ENCODE results near the gene ZNF827.
A peak's percentile ranks its signal among the peaks of the same experiment; 100 is the strongest.

Gene ZNF827, protein sequence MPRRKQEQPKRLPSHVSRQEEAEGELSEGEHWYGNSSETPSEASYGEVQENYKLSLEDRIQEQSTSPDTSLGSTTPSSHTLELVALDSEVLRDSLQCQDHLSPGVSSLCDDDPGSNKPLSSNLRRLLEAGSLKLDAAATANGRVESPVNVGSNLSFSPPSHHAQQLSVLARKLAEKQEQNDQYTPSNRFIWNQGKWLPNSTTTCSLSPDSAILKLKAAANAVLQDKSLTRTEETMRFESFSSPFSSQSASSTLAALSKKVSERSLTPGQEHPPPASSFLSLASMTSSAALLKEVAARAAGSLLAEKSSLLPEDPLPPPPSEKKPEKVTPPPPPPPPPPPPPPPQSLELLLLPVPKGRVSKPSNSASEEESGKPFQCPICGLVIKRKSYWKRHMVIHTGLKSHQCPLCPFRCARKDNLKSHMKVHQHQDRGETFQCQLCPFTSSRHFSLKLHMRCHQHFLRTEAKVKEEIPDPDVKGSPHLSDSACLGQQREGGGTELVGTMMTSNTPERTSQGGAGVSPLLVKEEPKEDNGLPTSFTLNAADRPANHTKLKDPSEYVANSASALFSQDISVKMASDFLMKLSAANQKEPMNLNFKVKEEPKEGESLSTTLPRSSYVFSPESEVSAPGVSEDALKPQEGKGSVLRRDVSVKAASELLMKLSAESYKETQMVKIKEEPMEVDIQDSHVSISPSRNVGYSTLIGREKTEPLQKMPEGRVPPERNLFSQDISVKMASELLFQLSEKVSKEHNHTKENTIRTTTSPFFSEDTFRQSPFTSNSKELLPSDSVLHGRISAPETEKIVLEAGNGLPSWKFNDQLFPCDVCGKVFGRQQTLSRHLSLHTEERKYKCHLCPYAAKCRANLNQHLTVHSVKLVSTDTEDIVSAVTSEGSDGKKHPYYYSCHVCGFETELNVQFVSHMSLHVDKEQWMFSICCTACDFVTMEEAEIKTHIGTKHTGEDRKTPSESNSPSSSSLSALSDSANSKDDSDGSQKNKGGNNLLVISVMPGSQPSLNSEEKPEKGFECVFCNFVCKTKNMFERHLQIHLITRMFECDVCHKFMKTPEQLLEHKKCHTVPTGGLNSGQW

DNA sequence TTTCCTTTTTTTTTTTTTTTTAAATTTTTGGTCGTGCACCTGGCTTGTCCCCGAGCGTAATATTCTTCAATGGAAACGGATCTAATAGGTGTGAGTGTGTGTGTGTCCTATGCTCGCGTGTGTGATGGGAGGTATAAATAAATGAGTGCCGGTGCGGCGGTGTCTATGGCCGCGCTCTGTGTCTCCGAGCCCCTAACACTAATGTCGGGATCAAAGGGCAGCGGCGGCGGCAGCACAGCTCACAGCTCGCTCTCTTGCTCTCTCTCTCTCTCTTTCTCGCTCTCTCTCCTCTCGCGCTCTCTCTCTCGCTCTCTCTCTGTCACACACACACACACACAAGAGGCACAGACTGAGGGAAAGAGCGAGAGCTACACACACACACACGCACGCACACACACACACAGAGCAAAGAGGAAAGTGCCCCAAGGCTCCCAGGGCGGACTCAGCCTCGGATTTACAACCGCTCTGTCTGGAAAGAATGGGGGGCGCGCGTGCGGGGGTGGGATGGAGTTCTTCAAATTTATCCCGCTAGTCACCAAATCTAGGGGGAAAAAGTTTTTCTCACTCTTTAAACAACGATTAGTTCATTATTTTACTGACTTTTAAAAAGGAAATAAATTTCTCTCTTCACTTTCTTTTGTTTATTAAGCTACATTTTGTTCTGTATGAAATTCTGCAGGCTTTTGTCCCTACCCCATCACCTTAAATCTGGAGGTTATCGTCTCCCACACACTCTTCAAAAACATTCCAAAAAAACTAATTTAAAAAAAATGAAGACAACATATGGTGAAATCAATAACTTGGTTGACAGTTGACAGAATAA, at the start of gene ZNF827:
TSS of gene ZNF827 (minus strand) at position 206 of the 823 bp plus-strand sequence. CDS start 416 bp downstream, outside the sequence.
- peak; percentile 48 for DNase-seq

DNA sequence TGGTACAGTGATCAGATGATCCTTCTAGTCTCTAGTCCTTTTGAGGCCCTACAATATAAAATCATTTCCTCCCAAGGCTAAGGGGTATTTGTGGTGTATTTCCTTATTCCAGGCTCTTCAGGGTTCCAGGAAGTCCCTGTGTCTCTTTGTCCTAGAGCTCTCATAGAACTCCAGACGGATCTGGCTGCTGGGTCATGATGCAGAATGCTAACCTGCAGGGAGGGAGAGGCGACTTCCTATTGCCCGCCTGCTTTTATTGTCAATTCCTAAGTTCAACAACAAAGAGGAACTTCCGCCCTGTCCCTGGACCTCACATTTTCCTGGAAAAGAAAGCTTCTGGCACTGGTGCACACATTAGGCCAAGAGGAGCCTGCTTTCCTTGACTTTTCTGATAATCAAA, 45.9 kb upstream of the ZNF827 start:
- DNase-seq, result no peak

DNA sequence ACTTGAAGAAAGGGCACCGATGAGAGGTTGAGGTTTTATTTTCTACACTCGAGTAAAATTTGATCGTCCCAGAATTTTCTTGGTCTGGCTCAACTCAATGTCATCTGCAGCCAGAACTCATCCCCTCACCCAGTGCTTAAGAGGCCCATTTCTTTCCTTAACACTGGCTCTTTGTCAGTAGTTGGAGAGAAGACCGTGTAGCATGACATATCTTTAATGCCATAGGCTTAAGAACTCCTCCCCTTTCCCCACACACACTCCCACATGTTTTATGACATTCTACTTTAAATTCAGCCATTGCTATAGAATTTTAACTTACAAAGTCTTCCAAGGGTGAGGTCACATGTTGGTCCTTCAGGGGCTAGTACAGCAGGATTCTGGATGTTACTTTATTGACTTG, 44.2 kb upstream of the ZNF827 start:
- no peak for DNase-seq

DNA sequence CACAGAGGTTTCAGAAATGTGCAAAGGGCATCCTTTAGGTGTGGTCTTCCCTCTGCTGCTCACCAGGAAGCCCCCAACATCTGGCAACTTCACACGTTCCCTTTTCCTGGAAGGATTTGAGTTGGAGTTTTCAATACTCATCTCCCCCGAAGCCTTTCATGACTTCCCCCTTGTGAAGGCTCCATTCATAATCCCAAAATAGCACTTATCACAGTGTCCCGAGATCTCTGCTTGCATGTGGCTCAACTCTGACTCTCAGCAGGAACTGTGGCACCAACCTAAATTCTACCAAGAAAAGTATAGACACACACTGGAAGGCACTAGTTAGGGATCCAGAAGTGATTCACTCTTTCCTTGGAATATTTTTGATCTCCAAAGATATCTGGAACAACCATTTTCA, 40.5 kb upstream of the ZNF827 start:
- DNase-seq, result no peak

DNA sequence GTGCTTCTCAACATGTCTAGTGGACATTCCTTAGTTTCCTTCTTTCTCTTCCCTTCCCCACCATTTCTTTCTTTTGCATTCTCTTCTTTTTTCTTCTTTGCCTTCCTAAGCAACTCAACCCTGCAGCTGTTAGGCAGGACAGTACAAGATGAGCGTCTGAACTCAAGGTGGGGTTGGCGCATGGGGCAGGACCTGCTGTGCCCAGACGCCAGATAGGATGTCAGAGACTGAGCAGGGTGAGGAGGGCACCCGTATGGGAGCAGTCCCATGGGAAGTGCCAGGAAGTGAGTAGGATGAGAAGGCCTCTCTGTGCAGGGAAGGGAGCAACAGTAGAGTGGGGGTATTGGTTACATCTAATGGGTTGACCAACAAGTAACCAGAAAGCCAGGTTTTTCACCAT, 38.1 kb upstream of the ZNF827 start:
- DNase-seq, result no peak

DNA sequence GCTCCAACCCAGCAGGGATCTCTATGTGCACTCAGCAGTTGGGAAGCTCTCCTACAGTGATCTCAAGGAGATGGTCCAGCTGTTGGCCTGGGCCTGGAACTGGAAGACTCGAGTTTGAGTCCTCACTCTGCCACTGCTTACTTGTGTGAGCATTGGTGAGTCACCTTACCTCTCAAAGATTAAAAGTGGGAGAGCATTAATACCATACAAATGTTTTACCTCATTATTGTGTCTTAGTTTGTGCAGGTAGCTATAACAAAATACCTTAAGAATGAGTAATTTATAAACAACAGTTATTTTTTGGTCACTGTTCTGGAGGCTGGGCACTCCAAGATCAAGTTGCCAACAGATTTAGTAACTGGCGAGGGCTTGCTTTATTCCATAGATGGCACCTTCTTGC, 21.4 kb upstream of the ZNF827 start:
- DNase-seq, result no peak

DNA sequence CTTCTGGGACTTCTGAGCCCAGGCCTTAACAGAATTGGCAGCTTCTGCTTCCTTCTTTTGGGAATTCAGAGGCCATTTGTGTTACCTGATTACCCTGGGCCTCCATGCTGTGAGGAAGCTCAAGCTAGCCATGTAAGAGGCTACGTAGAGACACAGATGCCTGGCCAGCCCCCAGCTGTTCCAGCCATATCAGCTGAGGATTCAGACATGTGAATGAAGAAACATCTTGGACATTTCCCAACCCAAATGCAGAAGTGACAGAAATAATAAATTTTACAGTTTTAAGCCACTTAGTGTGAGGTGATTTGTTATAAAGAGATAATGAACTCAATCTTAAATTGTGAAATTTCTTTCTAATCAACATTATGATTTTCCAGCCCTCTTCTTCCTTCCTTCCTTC, 18.7 kb upstream of the ZNF827 start:
- DNase-seq, result no peak

DNA sequence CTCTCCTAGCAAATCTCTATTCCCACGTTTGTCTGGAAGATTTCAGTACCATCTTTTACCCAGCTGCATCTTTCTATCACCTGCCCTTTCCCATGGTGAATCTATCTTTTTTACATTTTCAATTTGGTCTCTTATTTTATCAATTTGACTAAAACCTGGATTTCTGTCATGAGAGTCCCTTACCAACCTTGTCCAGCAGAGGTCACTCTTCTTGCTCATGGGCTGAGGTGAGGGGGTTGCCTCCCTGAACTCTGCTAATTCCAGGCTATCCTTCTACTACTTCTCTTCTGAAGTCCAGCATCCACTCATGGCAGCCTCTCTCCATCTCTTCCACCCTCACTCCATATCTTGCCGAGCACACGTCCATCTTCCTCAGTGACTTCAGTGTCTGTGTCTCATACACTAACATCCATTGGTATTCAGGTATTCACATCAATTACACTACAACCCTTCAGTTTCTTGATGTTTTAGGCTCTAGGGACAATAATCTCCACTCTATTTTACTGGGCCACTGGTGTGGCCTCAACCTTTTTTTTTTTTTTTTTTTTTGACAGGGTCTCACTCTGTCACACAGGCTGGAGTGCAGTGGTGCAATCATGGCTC, 17.8 kb upstream of the ZNF827 start:
- peak; percentile 33 for DNase-seq

DNA sequence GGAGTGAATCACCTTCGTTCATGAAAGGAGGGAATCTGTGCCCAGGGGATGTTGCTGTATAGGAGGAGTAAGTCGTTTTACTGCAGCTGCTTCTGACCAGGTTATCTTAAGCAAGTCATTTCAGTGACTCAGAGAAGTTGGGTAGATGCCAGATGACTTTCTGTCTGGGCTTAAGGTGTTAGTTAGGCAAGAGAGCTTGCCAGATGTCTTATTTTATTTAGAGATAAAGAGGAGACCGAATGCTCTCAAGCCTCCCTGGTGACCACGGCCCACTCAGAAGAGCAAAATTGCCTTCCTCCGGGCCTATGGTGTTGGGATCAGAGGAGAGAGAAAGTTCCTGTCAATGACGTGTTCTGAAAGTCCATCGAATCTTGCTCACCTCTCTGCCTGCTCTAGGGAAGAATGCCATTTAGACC, 16.3 kb upstream of the ZNF827 start:
- DNase-seq, result peak; percentile 64

DNA sequence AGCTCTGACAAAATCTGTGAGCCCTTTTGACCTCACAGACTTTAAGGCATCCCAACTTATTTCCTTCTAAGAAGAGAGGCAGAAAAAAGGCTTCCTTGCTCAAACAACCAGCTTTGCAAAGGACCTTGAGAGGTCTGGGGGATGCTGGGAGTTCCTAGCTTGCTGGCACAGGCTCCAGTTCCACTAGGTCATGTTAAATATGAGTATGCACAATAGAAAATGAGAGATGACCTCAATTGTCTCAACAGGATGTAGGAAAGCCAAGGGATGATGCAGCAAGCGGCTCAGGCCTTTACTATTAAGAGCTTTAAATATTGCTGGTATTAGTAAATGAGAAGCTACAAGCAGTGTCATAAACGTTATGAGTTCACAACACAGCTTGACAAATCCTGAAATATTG, 13.3 kb upstream of the ZNF827 start:
- no peak for DNase-seq

DNA sequence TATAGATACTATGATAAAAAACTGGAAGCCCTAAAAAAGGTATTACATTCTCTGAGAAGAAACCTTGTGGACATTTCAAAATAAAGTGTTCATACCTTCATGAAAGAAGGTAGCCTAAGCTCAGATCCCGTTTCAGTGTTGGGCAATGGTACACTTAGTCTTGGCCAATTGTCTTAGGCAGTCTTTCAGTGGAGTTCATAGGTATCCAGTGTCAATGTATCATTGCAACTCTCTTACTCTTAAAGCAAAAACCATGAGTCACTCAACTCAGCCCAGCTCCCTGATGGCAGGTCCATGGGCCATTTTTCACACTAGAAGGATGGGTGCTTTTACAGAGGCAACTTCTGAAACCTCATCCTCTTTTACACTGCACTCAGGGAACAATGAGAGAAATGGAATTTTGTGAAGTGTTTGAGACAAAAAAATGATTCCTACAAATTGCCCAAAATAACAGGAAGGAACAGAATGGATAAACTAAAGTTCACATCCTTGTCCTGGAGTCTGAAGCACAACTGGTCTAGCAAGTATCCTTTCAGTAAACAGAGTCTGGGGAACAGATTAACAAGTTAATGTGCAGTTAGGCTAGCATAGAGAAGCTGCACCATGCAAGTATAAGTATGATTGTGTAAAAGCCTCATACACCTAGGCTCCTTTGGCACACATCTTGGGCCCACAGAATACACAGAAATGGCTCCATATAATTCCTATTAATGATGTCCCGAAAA, 7.0 kb upstream of the ZNF827 start:
- DNase-seq, result no peak

DNA sequence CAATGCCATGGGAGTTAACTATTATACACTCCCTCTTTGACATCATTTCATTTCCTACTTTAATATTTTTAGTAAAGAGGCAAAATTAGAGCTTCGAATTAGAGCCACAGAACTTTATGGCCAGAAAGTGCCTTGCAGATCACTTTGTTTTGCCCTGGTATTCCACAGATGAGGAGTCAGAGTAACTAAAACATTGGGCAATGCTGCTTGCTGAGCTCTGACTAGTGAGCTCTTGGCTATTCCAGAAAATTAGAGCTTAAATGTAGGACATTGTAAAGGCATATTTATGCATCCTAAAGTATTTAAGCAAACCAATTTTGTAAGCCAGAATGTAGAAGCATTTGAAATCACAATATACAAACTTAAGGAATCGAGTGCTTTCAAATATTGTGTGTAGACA, 6.3 kb upstream of the ZNF827 start:
- DNase-seq, result no peak

DNA sequence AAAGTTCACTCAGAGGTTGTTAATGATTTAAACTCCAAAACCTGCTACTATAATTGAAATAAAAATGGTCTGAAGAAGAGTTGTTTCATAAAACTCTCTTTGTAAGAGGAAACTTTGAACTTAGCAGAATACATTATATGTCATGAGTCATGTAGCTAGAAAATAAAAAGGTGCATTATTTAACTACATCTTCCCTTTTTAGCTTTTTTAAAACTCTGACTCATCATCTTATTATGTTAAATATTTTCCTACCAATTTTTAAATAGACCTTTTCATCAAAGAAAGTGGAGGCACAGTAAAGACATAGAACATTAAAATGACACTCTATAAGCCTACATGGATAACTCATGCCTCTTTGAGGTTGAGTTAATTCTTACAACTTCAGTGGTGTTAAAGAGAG, 1.2 kb upstream of the ZNF827 start:
- no peak for DNase-seq

DNA sequence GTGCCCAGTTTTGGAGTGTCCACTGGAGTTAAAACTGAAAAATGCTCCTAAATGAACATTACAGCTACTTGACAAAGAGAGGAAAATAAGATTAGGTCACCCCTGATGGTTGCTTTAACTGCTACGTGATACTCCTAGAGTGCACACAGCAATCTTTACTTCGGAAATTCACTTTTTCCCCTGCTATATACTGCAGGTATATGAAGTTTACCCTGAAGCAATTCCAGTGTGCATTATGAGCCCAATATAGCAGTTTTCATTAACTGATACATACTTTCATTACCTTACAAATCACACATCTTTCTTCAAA, 773 bp upstream of the ZNF827 start:
- no peak for DNase-seq

DNA sequence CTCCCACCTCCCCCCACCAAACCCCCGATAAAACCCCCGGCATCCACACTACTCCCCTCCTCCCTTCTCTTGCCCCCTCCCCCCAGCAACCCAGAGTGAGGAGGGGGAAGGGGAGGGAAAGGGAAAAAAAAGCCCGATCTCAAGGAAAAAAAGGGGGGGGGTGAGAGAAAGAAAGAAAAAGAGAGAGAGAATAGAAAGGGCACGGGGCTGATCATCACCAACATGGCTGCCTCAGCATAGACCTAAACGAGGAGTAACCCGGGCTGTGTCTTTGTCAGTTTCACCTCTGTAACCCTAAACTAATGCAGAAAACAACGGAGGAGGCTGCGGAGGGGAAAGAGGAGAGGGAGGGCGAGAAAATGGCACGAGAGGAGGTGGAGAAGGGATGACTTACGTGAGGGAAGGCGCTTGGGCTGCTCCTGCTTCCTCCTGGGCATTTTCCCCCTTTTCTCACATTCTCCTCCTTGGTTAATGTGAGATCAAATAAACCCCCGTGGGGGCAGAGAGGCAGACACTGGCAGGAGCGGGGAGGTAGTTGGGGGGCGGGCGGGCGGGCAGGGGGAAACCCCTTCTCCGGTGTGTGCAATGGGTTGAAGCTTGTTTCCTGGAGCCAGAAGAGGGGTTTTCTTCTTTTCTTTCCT, 532 bp downstream of the ZNF827 start:
- DNase-seq, result peak; percentile 20

DNA sequence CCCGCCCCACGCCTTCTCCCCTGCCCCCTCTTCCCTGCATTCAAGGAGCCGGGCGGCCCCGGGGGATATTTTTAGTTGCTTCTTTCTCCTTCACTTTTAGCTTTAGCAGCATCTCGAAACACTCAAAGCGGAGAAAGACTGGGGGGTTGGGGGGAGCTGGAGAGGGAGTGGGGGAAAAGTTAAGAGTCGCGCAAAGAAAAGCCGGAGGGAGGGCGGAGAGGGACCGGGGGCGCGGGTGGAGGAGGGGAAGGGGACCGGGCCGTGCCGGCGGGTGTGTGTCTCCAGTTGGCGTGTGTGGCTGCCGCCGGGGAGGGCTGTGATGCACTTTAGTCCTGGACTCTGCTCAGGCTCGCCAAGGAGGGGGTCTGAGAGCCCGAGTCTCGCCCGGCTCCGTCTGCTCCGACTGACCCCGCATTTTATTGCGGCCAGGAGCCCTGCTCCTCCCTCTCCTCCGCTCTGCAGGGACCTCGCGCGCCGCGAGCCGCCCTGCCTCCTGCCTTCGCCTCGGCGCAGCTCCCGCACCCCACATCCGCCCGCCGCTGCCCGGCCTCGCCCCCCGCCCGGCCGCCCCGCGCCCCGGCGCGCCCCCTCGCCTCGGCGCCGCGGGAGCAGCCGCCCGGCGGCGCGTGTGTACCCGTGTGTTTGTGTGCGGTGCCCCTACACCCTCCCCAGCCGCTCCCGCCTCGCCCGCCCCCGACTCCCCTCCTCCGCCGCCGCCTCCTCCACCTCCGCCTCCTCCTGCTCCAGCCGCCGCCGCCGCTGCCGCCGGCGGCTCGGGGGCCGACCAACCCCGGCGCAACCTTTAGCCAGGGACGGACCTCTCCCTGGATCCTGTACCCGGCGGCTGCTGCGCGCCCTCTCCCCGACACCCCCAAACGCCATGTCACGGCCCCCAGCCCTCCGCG, 1.4 kb downstream of the ZNF827 start:
- peak; percentile 38 for DNase-seq

DNA sequence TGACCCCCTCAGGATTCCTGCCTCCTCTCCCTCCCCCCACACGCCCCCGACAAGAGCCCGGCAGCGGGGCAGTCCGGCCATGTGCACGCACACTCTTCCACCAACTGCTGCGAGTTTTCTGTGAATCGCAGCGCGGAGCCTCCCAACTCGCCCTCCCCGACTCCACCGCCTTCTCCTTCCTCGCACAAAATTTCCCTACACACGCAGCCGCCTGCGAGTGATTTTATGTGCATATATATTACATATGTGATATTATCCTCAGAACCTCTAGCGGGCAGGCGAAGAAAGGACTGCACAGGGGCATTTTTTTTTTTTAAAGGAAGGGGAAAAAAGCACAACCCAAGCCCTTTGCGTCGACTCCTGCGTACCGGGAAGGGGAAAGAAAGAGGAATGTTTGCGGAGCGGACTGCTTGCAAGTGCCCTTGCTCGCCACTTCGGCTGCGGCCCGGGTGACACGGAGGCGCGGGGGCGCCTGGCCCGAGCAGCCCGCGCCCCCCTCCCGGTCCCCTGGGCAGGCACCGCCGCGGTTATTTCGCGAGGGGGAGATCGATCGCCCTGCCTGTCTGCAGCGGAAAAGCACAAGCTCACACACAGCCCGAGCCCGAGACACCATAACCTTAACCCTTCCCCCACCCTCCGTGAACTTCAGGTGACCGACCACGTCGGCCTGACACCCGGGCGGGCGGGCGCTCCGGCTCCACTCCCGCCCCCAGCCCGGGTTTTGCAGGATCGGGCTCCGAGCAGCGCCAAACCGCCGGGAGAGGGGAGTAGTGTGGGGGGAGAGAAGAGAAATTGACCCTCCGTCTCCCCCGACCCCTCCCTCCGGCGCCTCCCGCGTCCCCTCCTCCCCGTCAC, 2.3 kb downstream of the ZNF827 start:
- peak; percentile 67 for DNase-seq

DNA sequence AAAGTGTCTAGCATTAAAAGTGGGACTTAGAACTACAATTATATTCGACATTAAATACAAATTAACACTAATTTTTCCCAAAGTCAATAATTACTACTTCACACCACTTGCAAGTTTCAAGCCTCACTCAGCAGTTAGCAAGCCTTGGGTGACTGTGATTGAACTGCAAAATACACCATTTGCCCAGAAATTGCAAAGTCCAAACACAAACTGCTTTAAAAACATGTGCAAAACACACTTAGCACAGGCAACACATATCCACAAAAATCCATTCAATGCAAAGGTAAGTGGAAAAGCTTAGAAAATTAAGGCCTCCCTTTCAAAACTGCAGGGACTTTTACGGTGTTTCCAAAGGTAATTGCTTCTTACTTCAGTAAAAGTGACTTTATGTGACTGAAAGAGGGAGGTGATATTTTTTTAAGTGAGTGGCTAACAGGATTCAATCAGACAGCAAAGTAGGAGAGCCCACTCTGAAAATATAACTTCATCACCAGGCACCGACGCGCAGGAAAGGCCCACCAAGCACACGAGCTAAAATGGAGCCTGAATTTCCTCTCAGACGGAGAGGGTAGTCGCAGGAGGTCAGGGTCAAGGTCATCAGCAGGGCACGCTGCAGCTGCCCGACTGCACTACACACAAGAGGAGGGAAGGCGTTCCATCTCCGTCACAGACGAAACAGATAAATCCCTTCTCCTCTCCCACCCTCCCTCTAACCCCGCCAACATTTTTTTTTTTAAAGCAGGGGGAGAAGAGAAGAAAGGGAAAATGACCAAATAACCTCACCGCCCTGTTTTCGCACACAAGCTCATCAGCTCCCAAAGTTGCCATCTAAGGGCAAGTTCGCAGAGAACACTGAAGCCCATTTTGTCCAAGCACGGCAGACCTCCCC, 3.1 kb downstream of the ZNF827 start:
- peak; percentile 41 for DNase-seq
